ENCODE results near the gene QRICH1.
A peak's percentile ranks its signal among the peaks of the same experiment; 100 is the strongest.

The QRICH1 gene

GRCh38 chr3:48989126-48989795 is 104.6 kb downstream of the QRICH1 start:
- Histone ChIP-seq H3K4me3 (ENCODE audit: low read depth, low read length) (peak overlapping the region; percentile 49), H3K36me3 (peaks cover 40% of the 10 kb centered on the region), H3K27ac (peak overlapping the region; percentile 90), H3K9me3 (ENCODE audit: severe bottlenecking) (no peaks in the 10 kb centered on the region), H3K27me3 (ENCODE audit: insufficient read depth, low read depth, severe bottlenecking) (no peaks in the 10 kb centered on the region)
- TF ChIP-seq CTCF (IDR thresholded peaks at IDR 0.05; ENCODE audit: low read depth, low read length) = no peak
- no peak for DNase-seq

- no peaks in the 10 kb centered on the region for H3K9me3 ChIP-seq (ENCODE audit: severe bottlenecking)
- no peak for DNase-seq
- TF ChIP-seq CTCF (IDR thresholded peaks at IDR 0.05; ENCODE audit: low read depth, low read length) = no peak
- no peak overlapping the region for H3K27ac ChIP-seq
- no peak overlapping the region for H3K4me3 ChIP-seq (ENCODE audit: low read depth, low read length)
- peaks cover 49% of the 10 kb centered on the region for H3K36me3 ChIP-seq
- no peaks in the 10 kb centered on the region for H3K27me3 ChIP-seq (ENCODE audit: insufficient read depth, low read depth, severe bottlenecking)
Measured at GRCh38 chr3:48985831-48986376, 108.0 kb downstream of the QRICH1 start.

- Histone ChIP-seq H3K9me3 (ENCODE audit: severe bottlenecking) (no peaks in the 10 kb centered on the region), H3K27me3 (ENCODE audit: insufficient read depth, low read depth, severe bottlenecking) (no peaks in the 10 kb centered on the region), H3K4me3 (ENCODE audit: low read depth, low read length) (no peak overlapping the region), H3K27ac (no peak overlapping the region), H3K36me3 (peaks cover 59% of the 10 kb centered on the region)
- no peak for TF ChIP-seq CTCF (IDR thresholded peaks at IDR 0.05; ENCODE audit: low read depth, low read length)
- no peak for DNase-seq
Measured at GRCh38 chr3:48984663-48985062, 109.2 kb downstream of the QRICH1 start.

GRCh38 chr3:48983096-48983495 is 110.8 kb downstream of the QRICH1 start:
- H3K27me3 ChIP-seq (ENCODE audit: insufficient read depth, low read depth, severe bottlenecking) = no peaks in the 10 kb centered on the region
- no peak overlapping the region for H3K27ac ChIP-seq
- no peak overlapping the region for H3K4me3 ChIP-seq (ENCODE audit: low read depth, low read length)
- DNase-seq = no peak
- TF ChIP-seq CTCF (IDR thresholded peaks at IDR 0.05; ENCODE audit: low read depth, low read length) = no peak
- H3K9me3 ChIP-seq (ENCODE audit: severe bottlenecking) = no peaks in the 10 kb centered on the region
- peaks cover 69% of the 10 kb centered on the region for H3K36me3 ChIP-seq

- no peak overlapping the region for H3K4me3 ChIP-seq (ENCODE audit: low read depth, low read length)
- H3K36me3 ChIP-seq = peaks cover 73% of the 10 kb centered on the region
- DNase-seq = no peak
- no peak overlapping the region for H3K27ac ChIP-seq
- no peak for TF ChIP-seq CTCF (IDR thresholded peaks at IDR 0.05; ENCODE audit: low read depth, low read length)
- H3K9me3 ChIP-seq (ENCODE audit: severe bottlenecking) = no peaks in the 10 kb centered on the region
- H3K27me3 ChIP-seq (ENCODE audit: insufficient read depth, low read depth, severe bottlenecking) = no peaks in the 10 kb centered on the region
Measured at GRCh38 chr3:48982686-48983085, 111.2 kb downstream of the QRICH1 start.

- H3K4me3 ChIP-seq (ENCODE audit: low read depth, low read length) = no peak overlapping the region
- no peaks in the 10 kb centered on the region for H3K9me3 ChIP-seq (ENCODE audit: severe bottlenecking)
- TF ChIP-seq CTCF (IDR thresholded peaks at IDR 0.05; ENCODE audit: low read depth, low read length) = no peak
- no peaks in the 10 kb centered on the region for H3K27me3 ChIP-seq (ENCODE audit: insufficient read depth, low read depth, severe bottlenecking)
- H3K27ac ChIP-seq = no peak overlapping the region
- DNase-seq = no peak
- H3K36me3 ChIP-seq = peaks cover 79% of the 10 kb centered on the region
Measured at GRCh38 chr3:48982016-48982415, 111.9 kb downstream of the QRICH1 start.

All from WERI-Rb-1 (cell line).